Muscle of back (tissue), 11 donors: ENCODE results near the gene PLD3. TPM values are rescaled to one million over a fixed set of nuclear protein-coding genes. Genes with fewer than 3 reads are reported as not detected.

ENCODE experiments used
- DNase-seq, 3 donors: peaks; one replicate each; pipeline versions ENCODE4 v3.0.0 to v3.0.0-alpha.2; 2013
- polyA plus RNA-seq, 10 donors: library from polyadenylated mRNA; unstranded; fragments of 120-200 nt; gene quantifications; one replicate each; pipeline ENCODE4 v1.2.1, GENCODE V29; 2013; ENCODE audit not compliant: insufficient read length in 10 of 10

PLD3 gene
- polyA plus RNA-seq, 10 donors, result 169 to 268 (median 209) TPM

DNA sequence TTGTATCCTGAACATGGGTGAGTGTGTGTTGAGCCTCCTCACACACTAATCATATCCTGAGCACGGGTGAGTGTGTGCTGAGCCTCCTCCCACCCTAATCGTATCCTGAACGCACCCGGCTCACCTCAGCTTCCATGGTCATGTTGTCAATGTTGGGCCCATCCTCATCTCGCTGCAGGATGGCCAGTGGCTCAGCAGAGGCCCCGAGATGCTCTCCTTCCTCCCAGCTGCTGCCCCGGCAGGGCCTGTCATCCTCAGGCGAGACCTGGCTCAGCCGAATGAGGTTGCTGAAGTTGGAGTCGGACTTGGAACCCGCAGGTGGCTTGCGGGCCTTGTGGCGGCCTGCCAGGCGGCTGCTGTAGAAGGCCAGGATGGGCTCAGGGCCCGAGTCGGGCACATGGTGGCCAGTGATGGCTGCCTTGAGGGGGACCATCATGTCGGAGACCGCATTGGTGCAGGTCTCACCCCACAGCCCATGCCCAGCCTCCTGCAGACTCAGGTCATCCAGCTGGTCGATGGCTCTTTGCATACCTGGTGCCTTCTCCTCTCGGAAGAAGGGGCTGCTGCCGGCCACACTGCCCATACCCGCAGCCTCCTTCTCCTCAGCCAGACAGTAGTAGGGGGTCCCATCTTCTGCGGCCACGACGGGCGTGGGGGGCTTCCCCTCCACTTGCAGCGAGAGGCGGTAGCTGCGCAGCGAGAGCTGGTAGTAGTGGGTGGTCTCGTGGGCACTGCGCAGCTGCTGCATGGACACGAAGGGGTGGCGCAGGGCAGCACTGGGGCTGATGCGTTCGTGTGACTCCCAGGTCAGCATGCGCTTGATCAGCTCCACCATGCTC, 31.9 kb downstream of the PLD3 start:
- no peak for DNase-seq

DNA sequence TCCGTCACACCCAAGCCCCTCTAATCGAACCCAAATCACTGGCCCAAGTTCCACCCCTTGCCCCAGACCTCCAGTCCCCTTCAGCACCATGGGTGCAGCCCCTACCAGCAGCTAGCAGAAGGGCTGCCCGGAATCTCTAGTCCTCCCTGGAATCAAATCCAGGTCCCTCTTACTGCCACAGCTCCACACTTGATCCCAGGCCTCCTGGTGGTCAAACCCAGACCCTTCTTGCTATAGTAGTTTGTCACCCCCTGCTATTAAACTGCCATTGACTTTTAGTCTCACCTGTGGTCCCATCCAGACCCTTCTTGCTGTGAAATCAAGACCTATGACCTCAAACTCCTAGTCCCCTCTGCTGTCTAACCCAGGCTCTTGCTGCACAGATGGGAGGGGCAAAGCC, 32.8 kb downstream of the PLD3 start:
- no peak for DNase-seq

DNA sequence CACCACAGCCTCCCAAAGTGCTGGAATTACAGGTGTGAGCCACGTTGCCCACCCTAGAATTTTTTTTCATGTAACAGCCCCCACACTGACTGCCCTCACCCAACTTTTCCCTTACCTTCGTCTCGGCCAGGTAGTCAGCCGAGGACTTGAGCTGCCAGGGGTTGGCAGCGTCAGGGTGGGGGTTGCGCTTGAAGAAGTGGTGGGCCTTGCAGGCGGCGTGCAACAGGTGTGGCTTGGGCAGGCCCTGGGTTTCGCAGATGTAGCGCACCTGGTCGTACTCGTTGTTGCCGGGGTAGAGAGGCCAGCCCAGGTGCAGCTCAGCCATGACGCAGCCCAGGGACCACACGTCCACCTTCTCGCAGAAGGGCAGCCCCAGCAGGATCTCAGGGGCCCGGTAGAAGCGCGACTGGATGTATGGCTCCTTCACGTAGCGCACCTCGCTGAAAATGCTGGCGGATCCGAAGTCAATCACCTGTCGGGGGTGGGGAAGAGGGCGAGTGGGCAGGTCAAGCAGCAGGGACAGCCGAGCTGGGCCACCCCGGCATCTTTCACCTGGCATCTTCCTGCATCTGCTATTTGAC, 35.3 kb downstream of the PLD3 start:
- DNase-seq, result no peak

DNA sequence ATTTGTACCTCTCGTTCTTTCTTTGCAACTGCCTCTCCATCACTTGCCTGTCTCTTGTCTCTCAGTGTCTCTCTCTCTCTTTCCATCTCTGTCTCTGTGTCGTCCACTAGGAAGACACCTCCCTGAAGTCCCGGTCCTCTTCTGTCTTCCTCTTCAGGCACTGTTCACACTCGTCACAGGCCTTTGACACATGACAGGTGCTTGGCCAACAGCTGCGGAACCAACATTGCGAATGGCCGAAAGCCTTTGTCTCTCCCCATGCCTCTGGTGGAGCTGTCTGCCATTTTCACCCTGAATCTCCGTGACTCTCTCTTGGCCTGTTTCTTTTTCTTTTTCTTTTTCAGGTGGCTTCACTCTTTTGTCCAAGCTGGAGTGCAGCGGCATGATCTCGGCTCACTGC, 38.7 kb downstream of the PLD3 start:
- DNase-seq, result no peak

DNA sequence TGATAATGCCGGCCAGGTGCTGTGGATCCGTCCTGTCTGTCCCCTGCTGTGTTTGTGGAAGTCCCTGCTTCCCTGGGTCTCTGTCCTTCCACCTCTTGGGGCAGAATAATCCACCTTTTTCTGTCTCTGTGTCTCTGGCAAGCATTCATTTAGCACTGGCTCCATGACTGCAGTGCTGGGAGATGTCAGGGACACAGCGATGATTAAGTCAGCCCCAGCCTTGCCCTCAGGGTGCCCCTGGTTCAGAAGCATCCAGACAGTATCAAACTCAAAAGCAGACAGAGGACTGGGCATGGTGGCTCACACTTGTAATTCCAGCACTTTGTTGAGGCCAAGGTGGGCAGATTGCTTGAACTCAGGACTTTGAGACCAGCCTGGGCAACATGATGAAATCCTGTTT, 40.0 kb downstream of the PLD3 start:
- no peak for DNase-seq

DNA sequence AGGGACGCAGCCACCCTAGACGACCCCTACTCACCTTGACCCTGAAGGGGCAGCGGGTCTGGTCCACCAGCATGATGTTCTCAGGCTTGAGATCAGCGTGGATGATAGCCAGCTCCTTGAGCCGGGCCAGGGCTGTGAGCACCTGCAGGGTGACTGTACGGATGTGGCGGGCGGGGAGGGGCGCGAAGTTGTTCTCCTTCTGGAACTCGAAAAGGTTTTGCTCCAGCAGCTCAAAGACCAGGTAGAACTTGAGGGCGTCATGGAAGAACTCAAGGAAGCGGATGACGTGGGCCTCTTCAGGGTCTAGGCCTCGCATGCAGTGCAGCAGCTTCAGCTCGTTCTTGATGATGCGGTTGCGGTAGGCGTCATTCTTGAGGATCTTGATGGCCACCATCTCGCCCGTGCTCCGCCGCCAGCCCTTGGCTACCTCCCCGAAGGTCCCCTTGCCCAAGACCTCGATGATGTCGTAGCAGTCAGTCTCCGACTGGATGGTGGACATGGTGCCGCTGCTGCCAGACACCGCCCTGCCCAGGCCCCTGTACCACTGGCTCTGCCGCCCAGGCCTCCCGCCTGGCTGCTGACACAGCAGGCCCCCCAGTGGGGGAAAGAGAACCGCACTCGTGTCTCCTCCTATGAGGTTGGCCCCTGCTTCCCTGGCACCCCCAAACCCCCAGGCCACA, 41.0 kb downstream of the PLD3 start:
- no peak for DNase-seq

DNA sequence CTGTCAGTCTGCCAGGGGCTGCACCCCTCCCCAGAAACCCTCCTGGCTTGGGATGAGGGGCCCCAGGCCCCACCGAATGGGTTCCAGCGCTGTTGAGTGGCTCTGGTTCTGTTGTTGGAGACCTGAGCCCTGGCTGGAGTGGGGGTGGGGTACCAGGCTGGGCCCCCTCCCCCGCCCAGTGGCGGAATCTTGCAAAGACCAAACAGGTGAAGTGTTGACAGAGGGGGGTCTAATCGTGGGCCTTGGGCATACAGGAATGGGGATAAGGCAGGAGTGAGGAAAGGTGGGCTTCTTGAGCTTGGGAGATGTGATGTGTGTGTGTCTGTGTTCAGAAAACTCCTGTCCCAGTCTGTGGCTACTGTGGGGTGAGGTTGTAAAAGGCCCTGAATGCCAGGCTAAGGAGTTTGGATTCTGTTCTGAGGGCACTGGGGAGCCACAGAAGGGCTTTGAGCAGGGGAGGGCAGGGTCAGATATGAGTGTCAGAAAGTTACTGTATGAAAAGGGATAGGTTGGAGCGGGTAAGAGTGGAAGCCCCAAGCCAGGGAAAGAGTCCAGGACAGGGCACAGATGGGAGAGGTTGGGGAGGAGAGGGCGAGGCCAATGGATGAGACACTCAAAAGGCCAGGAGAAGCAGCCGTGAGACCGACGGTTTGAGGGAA, 41.7 kb downstream of the PLD3 start, which contains the start of gene HIPK4:
TSS of gene HIPK4 (minus strand) at position 98 of the 659 bp plus-strand sequence. CDS start 279 bp downstream, outside the sequence.
- no peak for DNase-seq

DNA sequence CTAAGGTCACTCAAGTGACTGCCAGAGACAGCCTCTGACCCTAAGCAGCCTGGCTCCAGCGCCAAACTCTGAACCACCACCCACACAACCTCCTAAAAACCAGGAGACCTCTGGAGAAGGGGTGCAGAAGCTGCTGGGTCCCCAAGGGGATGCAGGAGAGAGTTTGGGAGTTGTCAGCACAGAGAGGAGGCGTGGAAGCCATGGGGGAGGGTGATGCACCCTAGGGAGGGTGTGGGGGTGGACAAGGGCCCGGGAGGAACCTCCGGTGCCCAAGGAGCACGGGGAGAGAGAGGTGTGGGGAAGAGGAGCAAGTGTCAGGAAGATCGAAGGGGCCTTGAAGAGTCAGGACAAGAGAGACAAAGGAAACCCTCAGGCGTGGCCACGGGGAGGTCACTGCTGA, 43.6 kb downstream of the PLD3 start:
- DNase-seq, result no peak

DNA sequence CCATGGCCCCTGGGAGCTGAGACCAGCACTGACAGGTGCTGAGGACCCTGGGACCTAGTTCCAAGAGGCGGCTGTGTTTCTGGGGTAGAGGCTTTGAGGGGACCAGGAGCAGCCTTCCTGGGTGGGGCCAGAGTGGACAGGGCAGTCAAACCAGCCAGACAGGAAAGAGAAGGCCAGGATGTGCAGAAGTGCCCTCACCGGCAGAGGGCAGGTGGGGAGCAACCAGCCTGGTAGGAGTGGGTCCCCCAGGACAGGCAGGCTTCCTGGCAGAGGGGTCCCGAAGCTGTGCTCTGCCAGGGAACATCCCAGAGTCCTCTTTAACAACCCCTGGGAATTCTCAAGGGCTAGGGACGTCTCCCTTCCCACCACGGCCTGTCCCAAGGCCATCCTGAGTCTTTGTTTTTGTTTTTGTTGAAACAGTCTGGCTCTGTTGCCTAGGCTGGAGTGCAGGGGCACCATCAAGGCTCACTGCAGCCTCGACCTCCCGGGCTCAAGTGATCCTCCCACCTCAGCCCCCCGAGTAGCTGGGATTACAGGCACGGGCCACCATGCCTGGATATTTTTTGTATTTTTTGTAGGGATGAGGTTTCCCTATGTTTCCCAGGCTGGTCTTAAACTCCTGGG, 44.5 kb downstream of the PLD3 start:
- no peak for DNase-seq

DNA sequence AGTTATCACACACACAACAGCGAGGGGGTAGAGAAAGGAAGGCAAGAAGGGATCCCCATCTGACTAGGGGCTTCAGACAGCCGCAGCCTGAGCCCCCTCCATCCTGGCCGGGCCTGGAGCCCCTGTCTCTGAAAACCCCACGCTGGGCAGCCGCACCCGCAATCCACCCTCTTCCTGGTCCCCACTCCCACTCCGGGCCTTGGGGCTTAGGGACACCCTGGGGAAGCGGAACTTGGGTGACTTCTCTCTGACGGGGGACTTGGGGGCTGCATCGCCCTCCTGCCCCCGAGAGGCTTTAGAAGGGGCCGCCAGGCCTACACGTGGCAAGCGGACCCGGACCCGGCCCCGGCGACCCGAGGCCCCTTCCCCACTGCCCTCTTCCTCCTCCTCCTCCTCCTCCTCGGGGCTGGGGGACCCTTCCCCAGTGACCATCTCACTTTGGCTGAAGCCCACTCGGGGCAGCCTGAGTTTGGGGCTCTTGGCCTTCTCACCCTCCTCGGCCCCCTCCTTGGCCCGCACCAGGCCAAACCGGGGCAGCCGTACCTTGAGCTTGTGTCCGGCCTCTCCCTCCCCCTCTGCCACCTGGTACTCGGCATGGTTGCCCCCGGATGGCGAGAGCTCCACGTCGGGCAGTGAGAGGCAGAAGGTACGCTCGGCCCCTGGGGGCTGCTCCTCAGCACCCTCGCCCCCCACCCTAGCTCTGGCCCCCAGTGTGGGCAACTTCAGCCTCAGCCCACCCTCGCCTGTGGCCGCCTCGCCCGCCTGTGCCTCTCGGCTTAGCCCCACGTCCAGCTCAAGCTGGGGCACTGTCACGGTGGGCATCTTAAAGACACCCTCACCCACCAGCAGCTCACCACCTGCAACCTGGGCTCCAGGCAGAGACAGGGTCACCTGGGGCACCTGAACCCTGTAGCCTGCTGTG, 45.7 kb downstream of the PLD3 start:
- no peak for DNase-seq

DNA sequence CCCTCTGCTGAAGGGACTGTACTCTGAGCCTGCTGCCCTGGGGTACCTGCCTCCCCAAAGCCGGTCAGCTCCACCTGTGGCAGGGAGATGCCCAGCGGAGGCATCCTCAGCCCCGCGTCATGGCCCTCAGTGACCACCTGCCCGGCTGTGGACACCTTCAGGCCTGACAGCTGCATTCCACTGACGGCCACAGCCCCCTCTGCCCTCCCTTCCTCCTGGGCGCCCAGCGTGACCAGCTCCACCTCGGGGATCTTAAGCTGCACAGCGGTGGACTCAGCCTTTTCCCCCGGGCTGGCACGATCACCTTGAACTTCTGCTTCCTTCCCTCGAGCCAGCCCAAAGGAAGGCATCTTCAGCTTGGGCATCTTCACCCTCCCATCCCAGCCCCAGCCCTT, 46.3 kb downstream of the PLD3 start:
- no peak for DNase-seq

DNA sequence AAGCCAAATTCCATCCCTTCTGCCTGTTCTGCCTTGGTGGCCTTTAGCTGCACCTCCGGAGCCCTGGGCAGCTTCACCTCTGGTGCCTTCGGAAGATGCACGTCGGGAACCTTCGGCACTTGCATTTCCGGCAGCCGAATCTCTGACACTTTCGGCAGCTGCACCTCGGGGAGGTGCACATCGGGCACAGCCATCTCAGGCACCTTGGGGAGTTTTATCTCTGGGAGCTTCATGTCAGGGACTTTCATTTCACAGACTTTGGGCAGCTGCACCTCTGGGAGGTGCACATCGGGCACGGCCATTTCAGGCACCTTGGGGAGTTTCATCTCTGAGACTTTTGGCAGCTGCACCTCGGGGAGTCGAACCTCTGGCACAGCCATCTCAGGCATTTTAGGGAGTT, 47.5 kb downstream of the PLD3 start:
- DNase-seq, result no peak

DNA sequence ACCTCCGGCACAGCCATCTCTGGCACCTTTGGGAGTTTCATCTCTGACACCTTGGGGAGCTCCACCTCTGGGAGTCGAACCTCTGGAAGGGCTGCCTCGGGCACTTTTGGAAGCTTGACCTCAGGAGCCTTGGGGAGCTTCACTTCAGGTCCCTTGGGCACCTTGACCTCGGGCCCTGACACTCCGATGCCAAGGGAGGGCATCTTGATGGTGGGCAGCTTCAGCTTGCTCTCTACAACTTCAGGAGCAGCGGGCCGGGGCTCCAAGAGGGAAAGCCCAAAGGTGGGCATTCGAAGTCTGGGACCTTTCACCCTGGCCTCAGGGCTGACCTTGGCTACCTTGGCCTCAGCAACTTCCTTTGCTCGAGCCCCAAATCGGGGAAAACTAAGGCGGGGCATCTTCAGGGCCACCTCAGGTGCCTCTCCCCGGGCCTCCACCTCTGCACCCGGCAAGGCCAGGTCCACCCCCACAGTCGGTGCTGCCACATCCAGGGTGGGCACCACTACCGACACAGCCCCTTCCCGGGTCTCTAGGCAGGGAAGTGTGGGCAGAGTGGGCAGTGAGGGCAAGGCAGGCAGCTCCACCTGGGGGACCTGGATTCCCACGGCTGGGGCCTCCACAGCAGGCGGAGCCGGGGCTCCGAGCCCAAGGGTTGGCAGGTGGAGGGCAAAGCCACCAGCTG, 48.5 kb downstream of the PLD3 start:
- no peak for DNase-seq

DNA sequence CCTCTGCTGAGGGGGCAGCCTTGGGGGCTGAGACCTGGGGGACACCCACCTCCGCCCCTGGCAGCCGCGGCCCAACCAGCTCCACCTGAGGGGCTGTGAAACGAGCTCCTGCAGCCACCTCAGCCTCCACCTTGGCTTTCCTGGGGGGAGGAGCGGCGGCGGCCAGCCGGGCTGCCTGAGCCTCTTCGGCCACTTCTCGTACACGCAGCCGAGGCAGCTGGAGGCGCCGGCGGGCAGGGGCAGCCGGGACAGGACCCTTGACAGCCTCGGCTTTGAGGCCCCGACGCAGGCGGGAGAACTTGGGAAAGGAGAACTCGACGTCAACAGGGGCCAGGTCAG, 49.0 kb downstream of the PLD3 start:
- no peak for DNase-seq

DNA sequence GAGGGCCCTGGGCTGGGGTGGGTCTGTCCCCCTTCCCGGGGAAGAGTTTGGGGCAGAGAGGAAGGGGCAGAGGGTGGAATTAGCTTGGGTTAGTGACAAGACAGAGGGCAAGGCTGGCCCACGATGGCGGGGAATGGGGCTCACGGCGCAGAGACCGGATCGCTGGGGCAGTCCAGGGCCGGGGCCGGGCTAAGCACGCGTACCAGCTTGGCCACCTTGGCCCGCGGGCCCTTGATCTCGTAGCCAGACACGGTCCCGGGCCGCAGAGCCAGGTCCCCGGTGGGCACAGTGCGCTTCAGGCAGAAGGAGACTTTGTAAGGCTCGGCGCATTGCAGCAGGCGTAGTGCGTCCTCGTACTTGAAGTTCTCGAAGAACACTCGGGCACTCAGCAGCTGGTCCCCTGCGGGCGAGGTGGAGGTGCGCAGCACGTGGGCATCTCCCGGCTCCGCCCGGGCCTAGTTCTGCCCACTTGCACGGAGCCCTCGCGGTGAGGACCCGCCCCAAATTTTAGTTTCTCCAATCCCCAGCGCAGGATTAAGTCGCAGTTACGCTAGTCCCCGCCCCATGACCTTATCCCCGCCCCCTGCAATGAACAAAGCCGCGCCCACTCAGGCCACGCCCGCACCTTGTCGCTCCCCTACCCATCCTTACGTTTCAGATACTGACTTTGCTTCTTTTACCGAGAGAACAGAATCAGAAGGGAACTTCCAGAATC, 50.1 kb downstream of the PLD3 start:
- peak in 1 of 3 donors; percentile 36 for DNase-seq

DNA sequence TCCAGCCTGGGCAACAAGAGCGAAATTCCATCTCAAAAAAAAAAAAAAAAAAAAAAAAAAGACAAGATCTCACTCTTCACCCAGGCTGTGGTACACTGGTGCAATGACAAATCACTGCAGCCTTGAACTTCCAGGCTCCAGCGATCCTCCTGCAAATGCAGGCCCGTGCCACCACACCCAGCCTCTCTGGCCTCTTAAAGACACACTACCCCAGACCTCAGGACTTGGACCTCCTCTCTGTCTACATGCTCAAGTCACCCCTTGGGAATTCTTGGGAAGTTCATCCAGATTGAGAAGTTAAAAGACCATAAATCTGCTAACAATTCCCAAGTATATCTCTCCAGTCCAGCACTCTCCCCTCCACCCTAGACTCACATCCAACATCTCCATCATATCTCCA, 52.1 kb downstream of the PLD3 start:
- DNase-seq, result peak in 1 of 3 donors; percentile 30

DNA sequence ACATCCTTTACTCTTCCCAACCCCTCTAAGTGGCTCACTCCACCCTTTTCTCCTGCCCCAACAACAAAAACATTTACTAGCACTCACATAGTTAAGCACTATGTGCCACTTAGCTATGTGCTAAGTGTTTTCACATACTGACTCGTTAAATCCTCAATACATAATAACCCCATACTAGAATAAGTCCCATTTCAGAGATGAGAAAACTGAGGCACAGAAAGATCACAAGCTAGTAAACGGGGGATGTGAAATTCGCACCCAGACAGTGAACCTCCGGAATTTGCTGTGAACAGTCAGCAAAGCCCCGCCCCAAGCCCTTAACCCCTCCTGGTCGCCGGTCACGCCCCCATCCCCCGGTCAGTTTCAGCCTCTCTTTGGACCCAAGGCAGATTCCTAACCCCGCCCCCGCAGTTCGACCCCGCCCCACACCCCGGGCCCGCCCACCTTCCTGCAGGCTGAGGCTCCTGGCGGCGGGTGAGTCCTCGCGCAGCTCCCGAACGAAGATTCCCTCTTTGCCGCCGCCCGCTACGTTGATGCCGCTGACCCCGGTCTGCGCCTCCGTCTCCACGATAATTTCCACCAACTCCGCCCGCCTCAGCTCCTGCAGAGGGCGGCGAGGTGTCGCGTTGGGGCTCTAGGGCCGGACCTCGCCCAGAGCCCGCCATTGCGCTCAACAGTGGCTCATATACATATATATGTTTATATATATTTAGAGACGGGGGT, 54.9 kb downstream of the PLD3 start:
- DNase-seq, result peak; percentile 79 to 94 (median 88)

DNA sequence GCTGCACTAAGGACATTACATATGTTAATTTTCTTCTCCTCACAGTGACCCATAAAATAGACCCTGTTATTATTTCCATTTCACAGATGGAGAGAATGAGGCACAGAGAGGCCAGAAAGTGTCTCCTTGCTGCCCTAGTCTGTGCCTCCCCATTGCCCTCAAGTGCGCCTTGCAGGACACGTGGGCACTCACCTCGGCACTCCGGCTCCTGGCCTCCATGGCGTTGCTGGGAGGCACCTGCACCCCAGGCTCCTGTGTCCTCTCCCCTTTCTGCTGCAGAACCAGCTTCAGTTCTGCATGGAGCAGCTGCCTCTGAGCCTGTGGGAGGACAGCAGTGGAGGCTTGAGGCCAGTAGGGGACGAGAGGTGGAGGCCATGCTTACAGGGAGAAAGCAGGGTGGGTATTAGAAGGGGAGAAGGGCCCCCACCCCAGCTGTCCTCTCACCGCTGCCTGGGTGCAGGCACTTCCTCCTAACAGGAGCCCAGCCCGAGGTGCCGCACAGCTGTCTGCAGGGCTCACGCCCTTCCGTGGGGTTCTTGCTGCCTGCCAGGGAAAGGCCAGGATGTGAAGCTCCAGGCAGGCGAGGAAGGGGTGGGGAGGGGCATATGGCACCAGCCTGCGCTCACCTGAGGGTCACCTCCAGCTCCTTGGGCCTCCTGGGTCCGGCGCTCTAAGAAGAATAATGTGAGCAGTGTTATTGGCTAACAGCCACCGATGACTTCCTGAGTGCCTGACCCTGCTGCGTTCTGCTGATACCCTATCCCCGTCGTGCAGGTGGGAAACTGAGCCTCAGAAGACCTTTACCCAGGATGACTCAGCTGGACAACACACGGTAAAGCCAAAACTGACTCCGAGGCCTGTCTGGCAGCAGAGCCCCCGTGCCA, 59.5 kb downstream of the PLD3 start:
- no peak for DNase-seq
